ENCODE results near the gene ZFP36L1. TPM values are rescaled to one million over a fixed set of nuclear protein-coding genes. Genes with fewer than 3 reads are reported as not detected.

Gene ZFP36L1
- total and polyA plus RNA-seq, 10 of the 15 experiments (the other 5 are each of a cell fraction or from before 2014, with no cell fraction given), result 22.0 to 184 (median 66.1) TPM

GRCh38 chr14:68796418-68797101 is 3.7 kb upstream of the ZFP36L1 start (continued):
- TF ChIP-seq CHD4 (IDR thresholded peaks at IDR 0.05) (peak; percentile 100), ZNF217 (IDR thresholded peaks at IDR 0.05) (peak; percentile 99), MXI1 (IDR thresholded peaks at IDR 0.05; ENCODE audit: low read depth, low read length) (peak; percentile 64; the same call in 1 of the 2 replicates), HDAC2 (IDR thresholded peaks at IDR 0.05) (0 out of 2 replicates have a peak, but pooled peaks have one; percentile 58), TAF1 (IDR thresholded peaks at IDR 0.05; ENCODE audit: borderline replicate concordance, low read depth, low read length) (0 out of 2 replicates have a peak, but pooled peaks have one; percentile 11), ZNF207 (IDR thresholded peaks at IDR 0.05; ENCODE audit: borderline replicate concordance) (no peak), TCF3 (IDR thresholded peaks at IDR 0.05; ENCODE audit: borderline replicate concordance, insufficient read depth, low read depth, low read length) (peak; percentile 94; the same call in 1 of the 2 replicates), IKZF1 (conservative IDR thresholded peaks at IDR 0.05) (no peak), YBX1 (IDR thresholded peaks at IDR 0.05) (no peak), STAT3 (IDR thresholded peaks at IDR 0.05; ENCODE audit: low read depth, low read length) (peak; percentile 87), SMARCA5 (IDR thresholded peaks at IDR 0.05) (peak; percentile 69; the same call in 1 of the 2 replicates), HDGF (IDR thresholded peaks at IDR 0.05) (no peak), PML (IDR thresholded peaks at IDR 0.05; ENCODE audit: low read length) (no peak), KLF5 (IDR thresholded peaks at IDR 0.05; ENCODE audit: partially characterized antibody) (peak; percentile 60), FOS (IDR thresholded peaks at IDR 0.05; ENCODE audit: borderline replicate concordance, extremely low read depth, insufficient read length) (peak; percentile 11), NBN (IDR thresholded peaks at IDR 0.05) (peak; percentile 91), TCF7 (IDR thresholded peaks at IDR 0.05; ENCODE audit: borderline replicate concordance) (peak; percentile 61; the same call in 1 of the 2 replicates), GATAD2B (conservative IDR thresholded peaks at IDR 0.05; ENCODE audit: low read depth) (no peak), LARP7 (IDR thresholded peaks at IDR 0.05) (0 out of 2 replicates have a peak, but pooled peaks have one; percentile 11), SKIL (IDR thresholded peaks at IDR 0.05; ENCODE audit: low read depth, poor library complexity, severe bottlenecking) (peak; percentile 96), SRF (IDR thresholded peaks at IDR 0.05; ENCODE audit: low read depth in 2 of 2, low read length in 2 of 2) (no peak), JUNB (IDR thresholded peaks at IDR 0.05) (0 out of 2 replicates have a peak, but pooled peaks have one; percentile 20), DPF2 (IDR thresholded peaks at IDR 0.05) (no peak), YY1 (IDR thresholded peaks at IDR 0.05; ENCODE audit: low read depth, low read length) (peak; percentile 64)
- TF ChIP-seq, protein P1, sequence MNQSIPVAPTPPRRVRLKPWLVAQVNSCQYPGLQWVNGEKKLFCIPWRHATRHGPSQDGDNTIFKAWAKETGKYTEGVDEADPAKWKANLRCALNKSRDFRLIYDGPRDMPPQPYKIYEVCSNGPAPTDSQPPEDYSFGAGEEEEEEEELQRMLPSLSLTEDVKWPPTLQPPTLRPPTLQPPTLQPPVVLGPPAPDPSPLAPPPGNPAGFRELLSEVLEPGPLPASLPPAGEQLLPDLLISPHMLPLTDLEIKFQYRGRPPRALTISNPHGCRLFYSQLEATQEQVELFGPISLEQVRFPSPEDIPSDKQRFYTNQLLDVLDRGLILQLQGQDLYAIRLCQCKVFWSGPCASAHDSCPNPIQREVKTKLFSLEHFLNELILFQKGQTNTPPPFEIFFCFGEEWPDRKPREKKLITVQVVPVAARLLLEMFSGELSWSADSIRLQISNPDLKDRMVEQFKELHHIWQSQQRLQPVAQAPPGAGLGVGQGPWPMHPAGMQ (IDR thresholded peaks at IDR 0.05; ENCODE audit: borderline replicate concordance), result no peak
- TF ChIP-seq, protein P2, sequence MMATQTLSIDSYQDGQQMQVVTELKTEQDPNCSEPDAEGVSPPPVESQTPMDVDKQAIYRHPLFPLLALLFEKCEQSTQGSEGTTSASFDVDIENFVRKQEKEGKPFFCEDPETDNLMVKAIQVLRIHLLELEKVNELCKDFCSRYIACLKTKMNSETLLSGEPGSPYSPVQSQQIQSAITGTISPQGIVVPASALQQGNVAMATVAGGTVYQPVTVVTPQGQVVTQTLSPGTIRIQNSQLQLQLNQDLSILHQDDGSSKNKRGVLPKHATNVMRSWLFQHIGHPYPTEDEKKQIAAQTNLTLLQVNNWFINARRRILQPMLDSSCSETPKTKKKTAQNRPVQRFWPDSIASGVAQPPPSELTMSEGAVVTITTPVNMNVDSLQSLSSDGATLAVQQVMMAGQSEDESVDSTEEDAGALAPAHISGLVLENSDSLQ (IDR thresholded peaks at IDR 0.05), result peak; percentile 27; the same call in 1 of the 2 replicates
- TF ChIP-seq, protein P3, sequence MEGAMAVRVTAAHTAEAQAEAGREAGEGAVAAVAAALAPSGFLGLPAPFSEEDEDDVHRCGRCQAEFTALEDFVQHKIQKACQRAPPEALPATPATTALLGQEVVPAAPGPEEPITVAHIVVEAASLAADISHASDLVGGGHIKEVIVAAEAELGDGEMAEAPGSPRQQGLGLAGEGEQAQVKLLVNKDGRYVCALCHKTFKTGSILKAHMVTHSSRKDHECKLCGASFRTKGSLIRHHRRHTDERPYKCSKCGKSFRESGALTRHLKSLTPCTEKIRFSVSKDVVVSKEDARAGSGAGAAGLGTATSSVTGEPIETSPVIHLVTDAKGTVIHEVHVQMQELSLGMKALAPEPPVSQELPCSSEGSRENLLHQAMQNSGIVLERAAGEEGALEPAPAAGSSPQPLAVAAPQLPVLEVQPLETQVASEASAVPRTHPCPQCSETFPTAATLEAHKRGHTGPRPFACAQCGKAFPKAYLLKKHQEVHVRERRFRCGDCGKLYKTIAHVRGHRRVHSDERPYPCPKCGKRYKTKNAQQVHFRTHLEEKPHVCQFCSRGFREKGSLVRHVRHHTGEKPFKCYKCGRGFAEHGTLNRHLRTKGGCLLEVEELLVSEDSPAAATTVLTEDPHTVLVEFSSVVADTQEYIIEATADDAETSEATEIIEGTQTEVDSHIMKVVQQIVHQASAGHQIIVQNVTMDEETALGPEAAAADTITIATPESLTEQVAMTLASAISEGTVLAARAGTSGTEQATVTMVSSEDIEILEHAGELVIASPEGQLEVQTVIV (IDR thresholded peaks at IDR 0.05; ENCODE audit: borderline replicate concordance, partially characterized antibody), result no peak

Data from GM12878 (cell line).